Inflammatory macrophage treated with lipopolysaccharide for 4 hours (primary cell): ENCODE data around the gene CTNNA2.

ENCODE experiments used
- DNase-seq: peaks from one replicate; pipeline ENCODE4 v3.0.0-alpha.2; 2020

Gene CTNNA2

DNA sequence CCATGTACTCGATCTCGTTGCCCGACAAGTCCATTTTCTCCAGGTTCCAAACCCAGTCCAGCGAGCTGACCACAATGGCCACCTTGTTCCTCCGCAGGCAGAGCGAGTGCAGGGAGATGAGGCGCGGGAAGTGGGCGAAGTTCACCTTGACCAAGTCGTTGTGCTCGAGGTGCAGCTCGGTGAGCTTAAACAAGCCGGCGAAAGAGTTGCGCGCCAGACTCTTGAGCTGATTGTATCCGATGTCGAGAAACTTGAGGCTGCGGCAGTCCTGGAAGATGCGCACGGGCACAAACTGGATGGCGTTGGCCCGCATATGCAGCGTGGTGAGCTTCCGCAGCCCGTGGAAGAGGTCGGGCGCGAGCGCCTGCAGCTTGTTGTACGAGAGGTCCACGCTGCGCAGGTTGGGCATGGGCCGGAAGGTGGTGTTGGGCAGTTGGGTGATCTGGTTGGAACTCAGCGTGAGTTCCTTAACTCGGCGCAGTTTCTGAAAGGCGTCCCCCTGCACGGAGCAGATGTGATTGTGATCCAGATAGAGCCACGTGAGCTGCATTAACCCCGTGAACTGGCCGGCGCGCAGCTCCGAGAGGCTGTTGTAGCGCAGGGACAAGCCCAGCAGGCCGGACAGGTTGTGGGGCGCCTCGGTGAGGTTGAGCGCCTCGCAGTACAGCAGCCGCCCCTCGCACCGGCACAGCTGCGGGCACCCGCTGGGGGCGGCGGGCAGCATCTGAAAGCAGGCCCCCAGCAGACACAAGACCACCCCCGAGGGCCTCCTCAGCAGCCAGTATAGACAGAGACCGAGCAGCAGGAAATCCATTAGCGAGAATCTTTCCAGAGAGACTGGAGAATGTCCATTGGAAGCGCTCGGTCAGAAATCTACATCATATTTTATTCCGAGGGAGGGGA, 790.4 kb downstream of the CTNNA2 start:
- DNase-seq = no peak

DNA sequence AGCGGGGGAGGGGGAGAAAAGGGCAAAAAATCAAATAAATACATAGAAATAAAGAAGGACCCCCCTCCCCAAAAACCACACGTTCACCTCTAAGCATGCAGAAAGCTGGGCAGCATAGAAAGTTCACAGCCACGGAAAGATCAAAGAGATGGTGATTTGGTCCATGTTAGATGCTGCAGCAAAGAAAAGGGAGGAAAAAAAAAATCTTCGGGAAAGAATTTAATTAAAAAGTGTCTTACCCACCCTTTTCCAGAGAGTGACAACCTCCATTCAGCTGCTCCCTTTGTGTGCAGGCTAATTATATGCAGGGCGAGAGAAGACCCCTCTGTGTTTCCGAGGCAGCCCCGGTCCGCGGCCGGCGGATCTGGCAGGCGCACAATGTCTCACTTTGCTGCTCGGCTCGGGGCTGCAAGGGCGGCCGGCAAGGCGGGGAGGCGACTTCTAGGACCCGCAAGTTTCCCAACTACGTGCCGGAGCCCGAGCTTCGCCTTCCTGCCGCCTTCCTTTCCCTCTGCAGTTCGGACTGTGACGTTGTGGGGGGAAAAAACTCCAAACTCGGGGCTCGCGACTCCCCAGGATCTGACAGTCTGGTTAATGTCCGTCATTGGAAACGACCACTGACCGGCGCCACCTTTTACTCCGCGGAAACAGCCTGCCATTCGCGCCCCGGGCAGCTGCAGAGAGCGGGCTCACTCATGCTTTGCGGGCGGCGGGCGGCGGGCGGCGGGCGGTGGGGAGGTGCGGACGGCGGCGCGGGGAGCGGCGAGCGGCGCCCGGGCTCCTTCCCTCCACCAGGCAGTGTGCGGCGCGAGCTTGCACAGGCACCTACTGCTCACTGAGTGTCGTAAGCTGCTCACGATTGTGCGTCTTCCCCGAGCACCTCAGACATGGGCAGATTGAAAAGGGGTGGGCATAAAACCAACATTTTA, 791.3 kb downstream of the CTNNA2 start, which contains the start of gene LRRTM1:
Gene LRRTM1 (minus strand): TSS at position 844 of the 929 bp plus-strand sequence. CDS start 933 bp downstream, outside the sequence.
- DNase-seq = no peak

DNA sequence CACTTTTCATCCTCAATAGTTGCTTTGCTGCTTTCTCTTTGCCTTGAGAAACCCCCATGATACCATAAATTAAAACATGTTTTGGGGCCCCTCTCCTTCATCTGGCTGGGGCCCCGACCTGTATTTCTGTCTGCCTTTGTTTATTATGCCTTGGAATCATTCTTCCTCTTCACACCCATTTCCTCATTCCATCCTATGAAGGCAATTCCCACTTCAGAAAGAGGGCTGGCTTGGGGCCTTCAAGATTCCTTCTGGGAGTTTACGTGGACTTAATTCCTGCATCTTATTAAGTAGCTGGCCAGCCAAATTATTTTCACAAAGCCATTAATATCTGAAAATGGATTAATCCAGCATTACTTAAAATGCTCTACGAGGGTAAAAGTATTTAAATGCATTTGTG, 798.5 kb downstream of the CTNNA2 start:
- no peak for DNase-seq

DNA sequence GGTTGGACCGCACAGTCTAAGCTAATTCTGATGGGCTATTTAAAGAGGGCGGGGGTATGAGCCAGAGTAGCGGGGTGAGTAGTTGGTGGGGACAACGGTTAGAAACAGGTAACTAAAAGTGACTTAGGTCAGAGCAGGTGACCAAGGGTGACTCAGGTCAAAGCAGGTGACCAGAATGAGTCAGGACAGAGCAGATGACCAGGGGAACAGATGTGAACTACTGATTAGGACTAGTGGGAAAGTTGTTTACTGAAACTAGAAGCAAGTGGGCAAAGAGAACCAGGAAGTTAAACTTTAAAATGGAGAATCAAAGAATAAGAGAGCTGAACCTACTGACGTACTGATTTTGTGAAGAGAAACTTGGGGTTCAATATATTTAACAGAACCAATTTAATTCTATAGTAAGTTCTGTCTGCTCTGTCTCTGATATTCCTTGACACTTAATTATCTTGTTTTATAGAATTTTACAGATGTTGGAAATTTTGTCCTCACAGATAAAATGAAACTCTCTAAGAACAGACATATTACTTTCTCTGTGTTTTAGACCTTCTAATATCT, 799.5 kb downstream of the CTNNA2 start:
- no peak for DNase-seq

DNA sequence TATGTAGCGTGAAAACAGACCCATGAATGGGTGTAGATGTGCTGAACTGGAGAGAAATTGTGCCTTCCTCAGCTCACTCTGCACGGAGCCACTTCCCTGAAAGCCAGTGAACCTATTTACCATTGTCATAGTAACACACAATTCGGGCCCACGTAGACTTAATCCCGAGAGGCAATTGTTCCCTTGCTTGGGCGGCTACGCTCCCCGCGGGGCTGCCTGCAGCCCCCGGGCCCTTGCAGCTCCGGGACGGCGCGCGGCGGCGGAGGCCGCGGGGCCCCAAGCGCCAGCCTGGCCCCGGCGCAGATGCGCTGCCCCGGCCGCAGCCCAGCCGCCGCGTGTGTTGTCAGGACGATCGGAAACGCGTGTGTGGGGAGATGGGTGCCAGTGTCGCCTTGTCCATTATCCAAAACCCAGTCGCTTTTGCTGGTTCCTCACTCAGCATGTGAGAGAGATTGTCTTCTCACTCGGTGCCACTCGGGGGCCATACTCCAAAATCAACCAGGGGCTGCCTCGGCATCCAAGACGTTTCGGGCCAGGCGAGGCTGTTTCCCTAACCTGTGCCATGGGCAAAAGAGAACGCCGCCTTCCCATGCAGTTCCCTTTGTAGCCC, 809.6 kb downstream of the CTNNA2 start:
- no peak for DNase-seq

DNA sequence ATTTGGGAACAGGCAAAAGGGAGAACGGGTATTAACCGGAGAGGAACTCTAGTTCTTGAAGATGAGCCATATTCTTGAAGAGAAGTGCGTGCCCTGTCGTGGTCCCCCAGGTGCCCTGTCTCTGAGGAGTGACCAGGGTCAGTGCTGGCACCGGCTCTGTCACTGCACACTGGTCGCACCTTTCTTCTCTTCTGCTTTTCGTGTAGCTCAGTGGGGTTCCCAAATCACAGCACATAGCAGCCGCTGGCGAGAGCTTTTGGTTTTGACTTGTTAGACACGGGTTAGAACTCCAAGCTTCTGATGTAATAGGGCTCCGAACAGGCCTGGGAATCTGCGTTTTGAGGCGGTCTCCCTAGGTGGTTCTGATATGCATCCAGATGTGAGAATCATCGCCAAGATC, 810.1 kb downstream of the CTNNA2 start:
- DNase-seq = no peak

DNA sequence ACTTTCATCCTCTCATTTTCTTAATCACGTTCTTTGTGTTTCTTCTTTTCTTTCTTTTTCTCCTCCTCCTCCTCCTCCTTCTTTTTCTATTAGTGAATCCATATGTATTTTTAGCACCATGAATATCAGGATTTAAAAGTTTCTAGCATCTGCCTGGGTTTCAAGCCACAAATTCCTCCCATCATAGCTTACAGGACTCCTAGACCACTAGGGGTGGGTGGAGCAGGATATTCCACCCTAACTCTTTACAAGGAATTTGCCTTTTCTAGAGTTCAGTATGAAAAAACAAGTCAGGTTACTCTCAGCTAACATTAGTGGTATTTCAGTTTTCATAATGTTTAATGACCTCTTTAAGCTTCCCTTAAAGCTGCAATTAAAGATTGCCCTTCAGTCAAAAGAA, 810.8 kb downstream of the CTNNA2 start:
- no peak for DNase-seq

DNA sequence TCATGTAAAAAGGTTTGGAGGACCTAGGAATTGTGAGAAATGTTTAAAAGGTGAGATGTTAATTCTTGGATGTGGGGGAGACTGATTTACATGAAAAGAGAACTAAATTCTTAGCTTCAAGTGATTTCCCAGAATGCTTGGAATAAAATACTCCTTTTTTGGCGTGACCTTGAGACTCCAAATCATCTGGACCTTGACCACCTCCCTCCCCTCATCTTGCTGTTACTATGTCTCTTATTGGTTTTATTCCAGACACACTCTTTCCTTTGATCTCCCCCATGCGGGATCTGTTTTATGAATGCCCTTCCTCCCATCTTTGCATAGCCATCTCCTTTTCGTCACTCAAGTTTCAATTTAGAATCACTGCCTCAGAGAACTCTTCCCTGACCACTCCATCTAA, 811.7 kb downstream of the CTNNA2 start:
- no peak for DNase-seq

DNA sequence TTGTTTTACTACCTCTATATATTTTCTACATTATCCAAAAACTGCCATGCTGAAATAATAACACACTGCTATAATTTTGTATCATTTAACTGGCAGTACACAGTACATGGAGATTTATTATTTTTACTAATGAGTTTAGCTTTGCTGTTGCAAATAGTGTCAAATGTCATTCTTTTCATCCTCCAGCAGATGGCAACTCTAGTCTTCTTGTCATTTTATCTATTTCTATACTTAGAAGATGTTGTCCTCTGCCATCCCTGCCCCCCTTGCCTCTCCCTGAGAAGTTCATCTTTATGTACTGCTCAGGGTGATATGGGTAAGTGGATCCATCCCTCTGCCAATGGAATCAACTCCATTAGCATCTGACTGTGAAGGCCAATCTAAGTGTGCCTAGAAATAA, 813.4 kb downstream of the CTNNA2 start:
- DNase-seq = no peak

DNA sequence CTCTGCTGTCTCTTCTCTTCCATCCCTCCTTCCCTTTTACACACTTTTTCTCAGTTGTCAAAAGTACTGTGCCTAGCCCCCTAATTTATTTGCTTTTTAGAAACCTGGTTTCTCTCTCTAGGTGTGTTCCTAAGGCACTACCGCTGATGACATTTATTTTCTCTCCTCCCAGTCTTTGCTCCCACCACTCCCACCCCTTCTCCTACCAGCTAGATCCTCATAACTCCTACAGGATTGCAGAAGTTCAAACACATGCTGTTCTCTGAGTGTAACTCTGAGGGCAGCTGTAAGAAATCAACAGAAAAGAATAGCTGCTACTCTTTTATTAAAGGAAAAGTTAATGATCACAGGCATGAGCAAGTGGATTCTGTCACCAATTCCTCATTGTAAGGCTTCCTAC, 814.0 kb downstream of the CTNNA2 start:
- DNase-seq = no peak

DNA sequence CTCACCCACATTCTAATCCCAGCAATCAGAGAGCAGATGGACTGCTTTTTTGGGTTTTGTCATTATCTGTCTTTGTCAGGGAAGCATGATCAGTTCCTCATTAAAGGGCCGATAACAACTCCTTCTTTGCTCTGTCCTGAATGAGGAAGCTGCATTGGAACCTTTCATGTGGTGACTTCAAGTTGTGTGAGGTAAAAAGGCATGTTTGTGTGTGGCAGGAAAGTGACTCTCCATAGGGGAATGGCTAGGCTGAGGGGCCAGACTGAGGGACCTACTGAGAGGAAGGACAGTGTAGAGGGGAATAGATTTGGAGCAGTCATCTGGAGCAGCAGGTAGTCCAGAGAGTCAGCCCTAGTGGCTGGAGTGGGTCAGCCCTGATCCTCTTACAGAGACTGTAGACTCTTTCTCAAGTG, 815.3 kb downstream of the CTNNA2 start:
- DNase-seq = no peak

DNA sequence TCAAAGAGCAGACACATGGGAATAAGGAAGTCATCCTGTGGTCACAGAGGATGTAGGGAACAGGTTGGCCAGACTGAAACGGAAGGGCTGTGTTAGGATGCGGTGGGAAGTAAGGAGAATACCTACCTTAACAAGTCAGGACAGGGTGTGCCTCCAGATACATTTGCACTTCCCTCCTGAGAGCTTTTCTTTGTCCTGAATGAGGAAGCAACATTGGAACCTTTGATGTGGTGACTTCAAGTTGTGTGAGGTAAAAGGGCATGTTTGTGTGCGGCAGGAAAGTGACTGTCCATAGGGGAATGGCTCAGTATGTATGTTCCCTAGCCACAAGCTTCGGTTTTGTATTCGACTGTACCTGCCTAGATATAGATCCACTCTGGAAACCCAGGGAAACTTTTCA, 816.6 kb downstream of the CTNNA2 start:
- no peak for DNase-seq

DNA sequence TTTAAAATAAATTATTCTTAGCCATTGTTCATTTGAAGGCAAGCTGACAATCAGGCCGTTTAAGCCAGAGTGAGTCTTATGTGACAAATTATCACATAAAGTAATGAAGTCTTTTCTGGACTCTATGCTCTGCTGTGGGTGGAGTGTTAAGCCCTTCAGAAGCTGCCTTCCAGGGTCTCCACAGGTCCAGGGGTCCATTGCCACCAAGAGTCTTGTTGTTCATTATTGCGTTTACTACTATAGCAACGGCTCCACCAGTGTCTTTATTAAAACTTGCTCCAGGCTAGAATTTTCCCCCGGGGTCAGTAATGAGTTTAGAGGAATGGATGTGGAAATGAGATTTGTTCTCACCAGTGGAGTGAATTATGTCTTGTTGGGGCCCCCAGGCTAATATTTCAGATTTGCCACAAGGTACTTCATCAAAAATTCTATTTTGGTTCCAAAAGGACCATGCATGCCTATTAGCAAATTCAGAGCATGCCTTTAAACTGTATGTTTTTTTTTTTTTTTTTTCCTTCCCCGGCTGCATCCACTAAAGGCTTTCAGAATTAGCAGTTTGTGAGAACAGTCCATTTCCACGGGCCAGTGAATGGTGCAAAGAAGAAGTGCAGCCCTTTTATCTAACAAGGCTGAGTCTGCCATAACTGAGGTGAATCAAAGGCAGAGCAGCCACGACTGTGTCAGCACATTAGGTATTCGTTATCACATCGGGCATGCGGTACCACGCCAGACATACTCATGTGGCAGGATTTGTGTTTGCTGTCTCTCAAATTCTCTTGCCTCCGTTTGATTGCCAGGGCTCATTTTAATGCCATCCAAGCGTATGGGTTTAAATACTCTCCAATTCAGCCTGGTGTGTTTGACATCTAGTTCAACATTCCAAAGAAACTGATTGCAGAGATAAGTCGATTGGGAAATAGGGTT, 817.9 kb downstream of the CTNNA2 start:
- DNase-seq = no peak

DNA sequence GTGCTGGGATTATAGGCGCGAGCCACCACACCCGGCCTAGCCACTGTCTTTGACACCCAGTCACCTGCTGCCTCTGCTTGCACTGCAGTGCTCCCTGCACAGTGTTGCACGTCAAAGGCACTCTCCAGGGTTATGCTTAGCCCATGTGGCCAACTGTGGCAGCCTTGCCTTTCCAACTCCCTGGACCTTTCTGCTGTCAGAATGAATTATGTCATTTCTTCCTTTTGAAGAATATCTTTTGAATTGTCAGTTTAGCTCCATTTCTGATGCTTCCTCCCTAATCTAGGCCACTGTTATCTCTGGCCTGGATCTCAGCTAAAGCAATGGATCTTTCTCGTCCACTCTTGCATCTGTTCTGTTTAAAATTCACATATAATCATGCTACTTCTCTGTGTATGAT, 821.0 kb downstream of the CTNNA2 start:
- DNase-seq = no peak

DNA sequence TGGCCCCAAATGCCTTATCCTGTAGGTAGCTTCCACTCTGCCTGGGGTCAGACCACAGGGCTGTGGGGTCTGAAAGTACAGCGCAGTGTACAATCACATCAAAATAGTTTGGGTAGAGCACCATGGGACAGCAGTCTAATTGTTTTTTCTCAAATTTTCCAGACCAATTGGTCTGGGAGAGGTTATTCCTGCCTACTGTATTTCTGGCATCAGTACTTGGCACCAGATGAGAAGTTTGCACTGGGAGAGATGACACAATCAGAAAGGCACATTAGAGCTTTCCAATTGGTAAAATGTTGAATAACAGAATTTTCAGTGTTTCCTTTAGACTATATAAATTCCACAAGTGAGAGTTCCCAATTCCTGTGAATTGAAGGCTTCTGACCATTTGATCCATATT, 822.6 kb downstream of the CTNNA2 start:
- no peak for DNase-seq

DNA sequence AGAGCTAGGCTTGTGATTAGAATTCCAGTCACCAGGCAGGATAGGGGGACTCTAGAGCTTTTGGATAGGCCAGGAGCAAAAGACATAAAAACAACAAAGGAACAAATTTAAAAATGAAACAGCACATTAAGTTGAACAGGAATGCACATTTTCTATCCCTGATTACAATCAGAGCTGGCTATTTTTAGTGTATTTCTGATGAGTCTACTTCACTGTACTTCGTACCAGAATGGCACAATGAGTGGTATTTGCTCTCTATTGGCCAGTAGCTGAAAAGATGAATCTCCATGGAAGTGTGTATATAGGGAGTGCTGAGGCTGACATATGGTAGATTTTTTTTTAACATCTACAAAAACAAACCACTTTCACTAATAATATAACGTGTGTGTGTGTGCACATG, 825.9 kb downstream of the CTNNA2 start:
- no peak for DNase-seq

DNA sequence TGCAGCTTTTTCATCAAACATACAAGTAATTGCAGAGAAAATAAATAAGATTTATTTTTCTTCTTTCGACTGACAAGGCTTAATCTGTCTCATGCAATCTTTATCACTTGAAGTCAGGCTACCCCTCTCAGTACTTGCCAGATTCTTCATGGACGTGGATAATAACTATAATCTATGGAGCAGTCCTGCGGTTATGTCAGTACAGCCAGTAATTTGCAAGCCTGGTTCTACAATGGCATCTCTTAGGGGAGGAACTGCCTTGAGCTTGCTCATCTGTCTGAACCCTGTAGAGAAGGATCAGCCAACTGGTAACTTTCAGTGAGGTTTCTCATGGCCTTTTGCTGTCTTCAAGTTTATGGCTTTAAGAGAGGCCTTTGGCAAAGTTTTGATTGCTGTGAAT, 827.2 kb downstream of the CTNNA2 start:
- no peak for DNase-seq

DNA sequence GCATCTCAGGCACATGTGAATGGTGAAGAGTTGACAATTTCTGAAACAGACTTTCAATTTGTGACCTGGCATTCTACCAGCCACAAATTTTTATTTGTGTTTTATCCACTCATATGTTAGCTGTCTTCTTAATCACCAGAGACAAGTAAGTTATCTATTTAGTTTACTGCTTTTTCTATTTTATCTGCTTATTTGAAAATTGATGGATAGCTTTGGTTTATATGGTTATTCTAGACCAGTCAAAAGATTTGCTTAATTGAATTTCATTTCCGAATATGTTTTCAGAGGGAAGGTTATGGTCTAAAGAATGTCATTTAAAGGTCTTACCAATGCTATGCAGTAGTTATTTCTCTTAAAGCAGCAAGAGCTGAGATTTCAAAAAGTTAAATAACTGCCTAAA, 835.2 kb downstream of the CTNNA2 start:
- DNase-seq = no peak

DNA sequence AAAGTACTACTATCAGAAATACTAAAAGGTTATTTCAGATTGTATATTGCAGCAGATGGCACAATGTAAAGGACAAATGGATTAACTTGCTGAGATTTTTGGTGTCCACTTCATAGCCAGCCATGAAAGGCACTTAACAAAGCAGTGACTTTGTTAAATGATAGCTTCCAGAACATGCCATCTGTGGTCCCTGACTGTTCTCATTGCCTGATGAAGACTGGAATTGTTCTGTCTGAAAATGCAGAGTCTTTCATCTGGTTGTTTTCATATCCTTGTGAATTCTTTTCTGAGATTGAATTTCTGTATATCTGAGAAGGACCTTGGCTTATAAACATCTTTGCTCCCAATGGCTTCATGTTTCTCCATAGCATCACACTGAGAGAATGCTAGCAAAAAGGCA, 836.1 kb downstream of the CTNNA2 start:
- no peak for DNase-seq

DNA sequence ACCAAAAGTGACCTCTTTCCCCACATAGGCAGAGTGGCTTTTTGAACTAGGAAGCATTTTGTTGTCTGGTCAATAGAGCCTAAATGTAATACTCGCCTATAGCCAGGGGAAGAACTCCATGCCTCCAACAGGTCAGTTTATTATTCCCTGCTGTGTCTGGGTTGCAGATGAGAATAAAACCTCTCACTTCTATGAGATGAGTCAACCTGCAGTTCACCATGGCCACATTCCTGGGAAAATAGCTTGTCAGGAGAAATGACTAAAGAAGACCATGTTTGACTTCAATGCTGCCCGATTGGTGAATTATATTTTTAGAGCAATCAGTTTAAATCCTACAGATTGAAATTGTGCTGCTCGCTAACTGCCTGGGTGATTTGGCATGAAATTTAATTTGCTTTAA, 838.4 kb downstream of the CTNNA2 start:
- no peak for DNase-seq

DNA sequence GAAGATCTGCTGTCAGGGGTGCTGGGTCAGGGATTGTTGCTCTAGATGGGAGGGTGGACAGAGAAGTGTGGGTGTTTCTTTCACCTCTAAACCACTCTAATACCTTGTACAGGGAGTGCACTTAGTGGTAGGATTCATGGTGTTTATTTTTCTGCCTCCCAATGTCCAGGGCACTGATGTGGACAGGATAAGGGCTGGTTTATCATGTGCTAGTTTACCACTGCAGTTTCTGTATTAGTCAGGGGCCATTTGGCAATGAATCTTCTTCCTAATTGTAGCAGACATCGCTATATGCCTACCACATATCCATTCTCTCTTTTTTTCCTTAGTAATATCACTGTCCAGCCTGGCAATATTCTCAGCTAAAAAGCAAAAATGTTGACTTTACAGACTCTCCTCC, 842.0 kb downstream of the CTNNA2 start:
- DNase-seq = no peak

DNA sequence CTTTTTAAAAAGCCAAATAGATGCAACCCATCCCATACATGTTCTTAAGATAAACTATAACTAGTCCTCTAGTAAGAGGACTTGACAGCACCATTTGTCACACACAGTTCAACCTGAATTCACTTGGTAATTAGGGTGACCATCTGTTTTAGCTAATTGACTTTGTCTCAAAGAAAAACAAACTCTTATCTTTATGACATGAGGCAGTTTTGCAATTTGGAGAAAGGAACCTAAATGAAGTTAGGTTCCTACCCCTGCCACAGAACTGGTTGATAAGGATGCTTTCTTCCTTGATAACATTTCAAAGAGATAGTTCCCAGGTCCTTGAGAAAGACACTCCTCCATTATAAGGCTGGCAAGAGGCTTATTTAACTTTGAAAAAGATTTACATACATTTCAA, 849.1 kb downstream of the CTNNA2 start:
- no peak for DNase-seq
